H1 (cell line): Measurements from ENCODE around the gene ASL. TPM values are rescaled to one million over a fixed set of nuclear protein-coding genes. Genes with fewer than 3 reads are reported as not detected.

Source experiments
- CBX5 ChIP-seq: fragments of 300-800, 300-1000 bp; sonication (generic); IDR thresholded peaks from 2 replicates; pipeline ENCODE4 v1.7.1; 2016; ENCODE audit warnings: antibody characterized with exemption, low read length, low read depth
- E2F6 ChIP-seq: IDR thresholded peaks from 2 replicates; pipeline ENCODE4 v1.6.1; 2012; ENCODE audit warnings: inconsistent platforms
- PHF8 ChIP-seq: fragments of 200-600 bp; sonication (generic); conservative IDR thresholded peaks from 2 replicates; pipeline ENCODE4 v1.7.1; 2012; ENCODE audit warnings: low read depth, mild to moderate bottlenecking, inconsistent platforms, low read length, moderate library complexity
- RNF2 ChIP-seq: fragments of 200-900, 300-1000 bp; sonication (generic); IDR thresholded peaks from 2 replicates; pipeline ENCODE4 v1.7.1; 2016; ENCODE audit warnings: borderline replicate concordance, low read depth, mild to moderate bottlenecking, antibody characterized with exemption, low read length; ENCODE audit not compliant: poor library complexity, severe bottlenecking; ENCODE audit errors: missing control alignments
- SIX5 ChIP-seq: IDR thresholded peaks from 2 replicates; pipeline ENCODE4 v1.6.1; 2011; ENCODE audit warnings: mild to moderate bottlenecking, low read depth, low read length
- polyA plus RNA-seq, 7 experiments: library from polyadenylated mRNA; depleted of rRNA in 3 of 7; stranded (reverse) in 5 of 7; unstranded in 2 of 7; fragments of >200 nt in 5 of 7; fragments of 200-250 nt in 2 of 7; gene quantifications; 1 replicate in 5 of 7; 2 replicates in 1 of 7; 4 replicates in 1 of 7; pipeline versions ENCODE4 v1.2.1 to v1.2.3, GENCODE V29; 2011 to 2013; ENCODE audit warnings: missing spikeins in 2 of 7, mixed read lengths in 2 of 7
- total RNA-seq: library from RNA; stranded (reverse); fragmentation: NEBNext Ultra II Directional; extraction: Animal tissue kit (Norgen Biotek cat#: 25700); gene quantifications from 2 replicates; pipeline ENCODE4 v1.2.1, GENCODE V29; 2021

Gene ASL
- total and polyA plus RNA-seq, 2 of the 8 experiments (the other 6 are each of a cell fraction or from before 2014, with no cell fraction given), result 23.3 to 35.3 TPM

- TF ChIP-seq CBX5 (no peak), RNF2 (no peak), PHF8 (no peak), E2F6 (no peak), SIX5 (no peak)
These were observed 65.3 kb downstream of the ASL start (continued) for GRCh38 chr7:66140924-66141323.
